ENCODE data around the gene LHX4.
A peak's percentile ranks its signal among the peaks of the same experiment; 100 is the strongest.

LHX4 gene

GRCh38 chr1:180229483-180230415 is at the start of gene LHX4:
TSS of gene LHX4 (plus strand) at chr1:180230264. CDS start at chr1:180230530, 266 bp downstream.
- DNase-seq, result peak in 1 of 2 experiments; percentile 15

- DNase-seq, result peak; percentile 20 to 51
These were observed 49.0 kb upstream of the LHX4 start for GRCh38 chr1:180181048-180181447.

GRCh38 chr1:180181996-180182642 is 47.9 kb upstream of the LHX4 start:
- DNase-seq, result no peak

GRCh38 chr1:180182643-180183311 is 47.3 kb upstream of the LHX4 start:
- peak; percentile 49 to 78 for DNase-seq

GRCh38 chr1:180183426-180183825 is 46.6 kb upstream of the LHX4 start:
- no peak for DNase-seq

- DNase-seq, result no peak
These were observed 46.0 kb upstream of the LHX4 start for GRCh38 chr1:180184041-180184440.

GRCh38 chr1:180185281-180185680 is 44.8 kb upstream of the LHX4 start:
- DNase-seq, result no peak

- DNase-seq, result no peak
These were observed 44.0 kb upstream of the LHX4 start for GRCh38 chr1:180185971-180186645.

- DNase-seq, result no peak
These were observed 43.2 kb upstream of the LHX4 start for GRCh38 chr1:180186831-180187230.

- no peak for DNase-seq
These were observed 42.4 kb upstream of the LHX4 start for GRCh38 chr1:180187626-180188025.

- peak; percentile 71 to 77 for DNase-seq
These were observed 42.0 kb upstream of the LHX4 start for GRCh38 chr1:180188091-180188506.

GRCh38 chr1:180188684-180189175 is 41.3 kb upstream of the LHX4 start:
- DNase-seq, result no peak

GRCh38 chr1:180190091-180190490 is 40.0 kb upstream of the LHX4 start:
- DNase-seq, result no peak

GRCh38 chr1:180192172-180192571 is 37.9 kb upstream of the LHX4 start:
- no peak for DNase-seq

GRCh38 chr1:180193141-180194047 is 36.7 kb upstream of the LHX4 start:
- no peak for DNase-seq

GRCh38 chr1:180194048-180194425 is 36.0 kb upstream of the LHX4 start:
- no peak for DNase-seq

- peak in 1 of 2 experiments; percentile 31 for DNase-seq
These were observed 35.4 kb upstream of the LHX4 start for GRCh38 chr1:180194546-180195207.

GRCh38 chr1:180195401-180195800 is 34.7 kb upstream of the LHX4 start:
- DNase-seq, result no peak

GRCh38 chr1:180195916-180196315 is 34.1 kb upstream of the LHX4 start:
- DNase-seq, result no peak

- no peak for DNase-seq
These were observed 33.5 kb upstream of the LHX4 start for GRCh38 chr1:180196436-180197003.

GRCh38 chr1:180197231-180197630 is 32.8 kb upstream of the LHX4 start:
- DNase-seq, result no peak

All from NCI-H2081 (cell line).